HG03135 (cell line): ENCODE data around the gene LRP4.

Experiments used
- ATAC-seq: cut with Tn5 transposase; IDR thresholded peaks from one replicate; pipeline ENCODE4 v1.9.1; 2021; ENCODE audit warnings: mild to moderate bottlenecking, moderate library complexity; ENCODE audit not compliant: unreplicated experiment

Gene LRP4

GRCh38 chr11:46918788-46919513 is 601 bp upstream of the LRP4 start:
- no peak for ATAC-seq

DNA sequence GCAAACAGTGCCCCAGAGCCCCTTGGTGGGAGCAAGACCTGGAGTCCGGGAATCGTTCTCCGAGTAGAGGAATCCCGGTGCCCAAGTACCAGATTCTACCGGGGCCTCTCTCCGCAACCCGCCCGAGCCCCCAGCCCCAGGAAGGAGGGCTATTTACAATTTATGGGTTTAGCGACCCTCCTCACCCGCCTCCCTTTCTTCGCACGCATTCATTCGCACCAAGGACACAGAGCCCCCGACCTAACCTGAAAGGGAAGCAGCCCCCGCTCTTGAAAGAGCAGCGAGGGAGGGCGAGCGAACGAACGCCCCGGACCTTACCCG is 628 bp downstream of the LRP4 start:
- ATAC-seq: no peak

- ATAC-seq: no peak
Measured at GRCh38 chr11:46917109-46917761, 1.1 kb downstream of the LRP4 start.

DNA sequence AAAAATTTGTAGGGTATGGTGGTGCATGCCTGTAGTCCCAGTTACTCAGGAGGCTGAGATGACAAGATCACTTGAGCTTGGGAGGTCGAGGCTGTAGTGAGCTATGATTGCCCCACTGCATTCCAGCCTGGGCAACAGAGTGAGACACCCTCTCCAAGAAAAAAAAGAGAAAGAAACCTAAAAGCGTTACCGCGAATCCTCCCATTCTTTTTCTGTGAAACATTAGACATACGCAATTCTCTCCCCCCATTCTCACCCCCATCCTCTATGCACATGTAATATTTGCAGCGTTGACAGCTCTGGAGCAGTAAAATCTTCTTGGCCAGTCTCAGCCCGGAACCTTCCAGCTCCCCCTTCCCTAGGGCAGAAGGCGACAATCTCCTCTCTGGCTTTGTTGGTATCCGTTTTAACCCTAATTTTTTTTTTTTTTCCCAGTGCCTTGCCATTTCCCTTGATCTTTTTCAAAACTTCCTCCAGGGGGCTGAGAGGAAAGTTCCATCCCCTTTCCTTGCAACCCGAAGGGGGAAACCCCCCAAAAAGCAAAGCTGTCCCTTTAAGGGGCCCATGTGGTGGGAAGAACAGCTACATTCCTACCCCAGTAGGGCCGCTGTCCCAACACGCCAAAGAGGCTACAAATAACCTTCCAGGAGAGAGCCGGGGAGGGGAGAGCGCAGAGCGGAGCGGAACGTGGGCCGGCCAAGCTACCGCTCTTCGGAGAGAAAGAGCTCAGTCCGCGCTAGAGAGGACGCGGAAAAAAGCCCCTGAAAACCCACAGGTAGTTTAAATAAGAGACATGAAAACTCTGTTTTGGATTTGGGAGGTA is 1.9 kb downstream of the LRP4 start:
- no peak for ATAC-seq

DNA sequence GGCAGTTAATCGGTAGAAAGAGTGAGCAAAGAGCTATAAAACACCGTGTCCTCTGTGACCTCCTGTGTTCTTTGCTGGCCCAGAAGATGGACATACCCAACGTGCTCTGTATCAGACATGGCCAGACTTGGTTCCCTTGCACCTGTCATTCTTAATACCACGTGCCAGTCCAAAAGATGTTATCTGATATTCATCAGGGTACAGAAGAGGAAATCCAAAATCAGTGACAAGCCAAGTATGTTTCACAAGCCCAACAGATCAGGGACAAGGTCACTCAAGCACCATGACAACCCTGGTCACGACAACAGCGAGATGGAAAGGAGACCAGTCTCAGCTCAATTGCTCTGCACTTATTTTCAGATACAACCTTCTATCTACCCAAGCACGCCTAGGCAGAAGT is 3.4 kb downstream of the LRP4 start:
- ATAC-seq: no peak

- no peak for ATAC-seq
Measured at GRCh38 chr11:46914363-46914762, 4.0 kb downstream of the LRP4 start.

DNA sequence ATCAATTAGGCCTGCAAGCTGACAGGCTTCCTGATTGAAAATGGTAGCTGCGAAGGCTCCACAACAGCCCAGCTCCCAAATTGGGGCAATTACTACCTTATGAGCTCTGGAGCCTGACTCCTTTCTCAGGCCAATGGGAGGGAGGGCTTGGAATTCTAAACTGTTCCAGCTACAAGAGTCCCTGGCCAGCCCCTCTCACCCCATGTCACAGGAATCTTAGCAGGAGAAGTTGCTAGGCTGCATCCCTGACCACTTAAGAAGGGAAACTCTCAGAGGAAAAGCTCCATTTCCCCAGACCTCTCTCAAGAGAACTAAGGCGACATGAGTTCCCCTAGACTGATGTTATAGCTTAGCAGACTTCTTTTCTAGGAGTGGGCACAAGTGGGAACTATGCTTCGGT is 4.9 kb downstream of the LRP4 start:
- ATAC-seq: no peak

DNA sequence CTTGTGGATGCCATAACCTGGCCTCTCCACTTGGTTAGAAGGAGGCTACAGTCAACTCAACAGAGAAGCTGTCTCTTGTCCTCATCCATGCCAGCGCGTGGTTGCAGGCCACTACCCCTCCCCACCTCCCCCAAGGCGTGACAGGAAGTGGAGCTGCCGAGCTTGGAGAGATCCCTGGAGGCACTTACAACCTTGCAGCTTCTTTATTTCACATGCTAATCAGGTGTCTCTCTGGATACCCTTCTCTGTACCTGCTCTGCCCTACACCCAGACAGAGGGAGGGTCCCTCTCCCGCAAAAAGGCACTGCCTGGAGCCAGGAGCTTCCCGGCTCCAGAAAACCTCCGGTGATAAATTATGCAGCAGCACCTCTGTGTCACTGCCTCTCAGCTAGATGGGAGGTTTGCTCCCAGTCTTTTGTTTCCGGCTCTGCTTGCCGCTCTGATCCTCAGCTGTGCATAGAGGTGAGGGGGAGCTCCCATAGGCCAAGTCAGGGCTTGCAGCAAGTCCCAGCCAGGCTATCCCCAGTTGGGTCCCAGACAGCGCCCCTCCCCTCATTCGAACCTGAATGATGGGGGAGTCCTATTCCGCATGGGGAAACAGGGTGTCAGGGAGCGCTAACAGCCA is 5.7 kb downstream of the LRP4 start:
- ATAC-seq: no peak

DNA sequence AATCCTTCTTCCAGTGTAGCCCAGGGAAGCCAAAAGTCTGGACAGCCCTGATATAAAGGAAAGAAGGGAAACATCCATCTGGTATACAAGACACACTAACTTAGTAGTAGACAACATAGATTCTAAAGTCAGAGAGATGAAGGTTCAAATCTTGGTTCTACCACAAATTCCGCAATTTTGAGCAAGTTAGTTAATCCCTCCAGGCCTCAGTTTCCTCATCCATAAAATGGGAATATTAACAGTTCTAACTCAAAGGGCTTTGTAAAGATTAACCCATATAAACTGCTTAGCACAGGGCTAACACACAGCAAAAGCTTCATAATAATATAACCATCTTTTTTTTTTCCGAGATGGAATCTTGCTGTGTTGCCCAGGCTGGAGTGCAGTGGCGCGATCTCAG is 10.7 kb downstream of the LRP4 start:
- no peak for ATAC-seq

GRCh38 chr11:46906609-46907041 is 11.7 kb downstream of the LRP4 start:
- ATAC-seq: no peak

DNA sequence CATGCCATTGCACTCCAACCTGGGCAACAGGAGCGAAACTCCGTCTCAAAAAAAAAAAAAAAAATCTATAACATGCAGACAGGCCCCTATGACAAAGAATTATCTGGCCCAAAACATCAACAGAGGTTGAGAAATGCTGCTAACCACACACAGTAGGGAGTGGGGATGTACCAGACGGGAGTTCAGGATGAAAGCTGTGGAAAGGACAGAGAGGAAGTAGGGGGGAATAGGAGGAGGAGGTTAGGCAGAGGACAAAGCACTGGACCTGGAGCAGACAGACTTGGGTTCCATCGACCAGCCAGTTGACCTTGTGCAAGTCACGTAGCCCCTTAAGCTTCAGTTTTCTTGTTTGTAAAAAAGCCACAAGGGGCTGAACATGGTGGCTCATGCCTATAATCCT is 12.5 kb downstream of the LRP4 start:
- no peak for ATAC-seq

DNA sequence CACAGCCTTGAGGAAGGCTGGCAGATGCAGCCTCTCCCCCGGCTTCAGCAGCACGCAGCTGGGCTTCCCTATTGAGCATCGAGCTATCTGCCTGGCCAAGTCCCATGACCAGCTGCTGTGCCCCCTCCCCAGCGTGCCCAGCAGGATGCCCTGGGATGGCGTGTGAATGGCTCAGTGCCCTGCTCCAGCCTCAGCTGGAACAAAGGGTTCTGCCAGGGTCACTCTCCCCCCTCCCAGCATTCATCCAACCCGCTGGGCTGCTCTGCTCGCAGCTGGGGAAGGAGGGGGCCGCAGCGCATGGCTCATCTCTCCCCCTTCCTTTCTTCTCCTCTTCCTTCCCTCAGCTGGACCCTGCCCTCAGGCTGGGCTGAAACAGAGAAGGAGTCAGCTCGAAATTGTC is 14.5 kb downstream of the LRP4 start:
- no peak for ATAC-seq

DNA sequence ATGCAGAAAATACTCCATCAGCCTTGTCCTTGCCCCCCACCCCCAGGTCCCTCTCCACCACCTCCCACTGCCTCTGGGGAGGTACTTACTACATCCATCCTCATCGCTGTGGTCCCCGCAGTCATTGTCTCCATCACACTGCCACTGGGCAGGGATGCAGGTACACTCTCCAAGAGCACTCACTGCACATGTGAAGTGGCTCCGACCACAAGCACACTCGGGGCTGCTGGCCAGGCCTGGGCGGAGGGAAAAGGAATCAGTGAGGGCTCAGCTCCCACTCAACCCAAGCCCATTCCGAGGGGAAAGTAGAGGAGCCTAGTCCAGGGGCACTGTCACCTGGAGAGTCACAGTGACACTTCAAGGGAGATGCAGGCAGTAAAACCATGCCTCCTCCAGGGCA is 15.7 kb downstream of the LRP4 start:
- ATAC-seq: no peak

DNA sequence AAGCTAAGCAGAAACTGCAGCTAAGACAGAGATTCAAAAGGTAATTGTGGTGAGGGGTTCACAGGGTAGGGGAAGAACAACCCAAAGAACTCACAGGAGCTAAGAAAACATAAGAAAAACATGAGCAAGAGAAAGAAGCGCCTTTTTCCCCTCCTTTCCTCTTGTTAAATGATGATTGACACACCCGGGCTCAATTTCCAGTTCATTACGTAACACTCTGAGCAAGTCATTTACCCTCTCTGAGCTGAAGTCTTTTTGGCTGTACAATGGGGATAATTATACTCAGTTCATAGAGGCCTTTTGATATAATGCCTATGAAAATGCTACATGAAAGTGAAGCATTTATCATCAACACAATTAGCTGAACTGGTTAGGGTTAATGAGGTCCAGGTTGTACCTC is 17.2 kb downstream of the LRP4 start:
- no peak for ATAC-seq

DNA sequence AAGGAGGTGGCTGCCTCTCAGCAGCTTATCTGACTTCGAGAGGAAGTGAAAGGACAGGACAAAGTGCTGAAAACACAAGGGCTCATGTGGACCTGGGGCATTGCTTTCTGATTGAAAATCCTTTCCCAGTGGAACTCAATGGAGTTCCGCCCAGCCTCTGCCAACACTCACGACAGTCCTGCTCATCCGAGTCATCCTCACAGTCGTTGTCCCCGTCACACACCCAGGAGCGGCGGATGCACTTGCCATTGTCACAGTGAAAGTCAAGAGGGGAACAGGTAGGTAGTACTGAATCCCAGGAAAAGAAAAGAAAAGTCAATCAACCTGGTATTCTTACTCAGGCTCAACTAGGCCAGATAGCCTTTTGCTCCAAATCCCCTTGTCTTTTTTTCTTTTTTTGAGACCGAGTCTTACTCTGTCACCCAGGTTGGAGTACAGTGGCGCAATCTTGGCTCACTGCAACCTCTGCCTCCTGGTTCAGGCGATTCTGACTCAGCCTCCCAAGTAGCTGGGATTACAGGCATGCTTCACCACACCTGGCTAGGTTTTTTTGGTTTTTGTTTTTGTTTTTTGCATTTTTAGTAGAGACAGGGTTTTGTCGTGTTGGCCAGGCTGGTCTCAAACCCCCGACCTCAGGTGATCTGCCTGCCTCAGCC is 18.1 kb downstream of the LRP4 start:
- no peak for ATAC-seq

GRCh38 chr11:46899501-46900025 is 18.8 kb downstream of the LRP4 start:
- ATAC-seq: no peak

DNA sequence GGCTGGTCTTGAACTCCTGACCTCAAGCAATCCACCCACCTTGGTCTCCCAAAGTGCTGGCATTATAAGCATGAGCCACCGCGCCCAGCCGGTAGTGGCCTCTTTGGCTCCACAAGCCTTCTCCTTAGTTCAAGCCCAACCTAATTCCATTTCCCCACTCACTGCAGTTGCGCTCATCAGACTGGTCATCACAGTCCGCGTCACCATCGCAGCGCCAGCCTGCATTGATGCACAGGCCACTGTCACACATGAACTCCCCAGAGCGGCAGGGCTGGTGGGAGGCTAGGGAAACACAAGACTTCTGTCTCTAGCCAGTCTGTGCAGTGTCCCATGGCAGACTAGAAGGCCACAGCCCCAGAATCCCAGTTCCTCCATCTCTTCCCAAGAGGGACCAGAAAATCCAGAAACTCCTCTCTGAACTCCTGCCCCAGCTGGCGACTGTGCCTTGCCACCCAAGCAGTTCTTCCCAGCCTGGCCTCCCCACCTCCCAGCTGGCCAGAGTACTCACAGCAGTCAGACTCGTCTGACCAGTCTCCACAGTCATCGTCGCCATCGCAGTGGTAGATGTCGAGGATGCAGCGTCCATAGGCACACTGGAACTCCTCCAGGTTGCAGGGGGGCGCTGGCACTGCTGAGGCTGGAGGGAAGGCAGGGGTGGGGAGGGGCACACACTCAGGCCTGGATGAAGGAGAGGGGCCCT is 19.8 kb downstream of the LRP4 start:
- ATAC-seq: no peak

DNA sequence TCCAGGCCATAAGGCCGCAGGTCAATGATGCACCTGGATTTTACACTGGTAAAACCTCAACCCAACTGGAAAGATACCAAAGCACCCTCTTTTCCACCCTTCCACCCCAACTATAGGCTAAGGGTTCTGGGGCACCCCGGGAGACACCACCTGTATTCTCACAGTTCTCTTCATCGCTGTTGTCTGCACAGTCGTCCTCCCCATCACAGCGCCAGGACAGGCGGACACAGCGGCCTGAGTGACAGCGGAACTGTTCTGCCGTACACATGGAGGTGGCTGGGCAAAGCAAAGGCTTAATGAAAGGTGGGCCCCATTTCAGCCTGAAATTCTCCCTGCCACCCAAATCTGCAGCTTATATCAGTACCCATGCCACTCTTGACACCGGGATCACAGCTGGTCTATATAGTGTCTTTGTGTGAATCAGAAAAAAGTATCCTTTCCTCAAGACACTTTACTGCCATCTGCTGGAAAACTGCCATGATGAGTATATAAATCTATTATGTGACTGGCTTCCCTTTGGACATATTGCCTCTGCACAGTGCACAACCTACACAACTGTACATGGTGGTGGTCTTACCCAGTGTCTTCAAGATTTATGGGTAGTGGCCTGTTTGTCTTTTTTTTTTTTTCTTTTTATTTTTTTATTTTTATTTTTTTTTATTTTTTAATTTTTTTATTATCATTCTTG is 21.5 kb downstream of the LRP4 start:
- ATAC-seq: no peak

GRCh38 chr11:46895821-46896220 is 22.5 kb downstream of the LRP4 start:
- ATAC-seq: no peak

DNA sequence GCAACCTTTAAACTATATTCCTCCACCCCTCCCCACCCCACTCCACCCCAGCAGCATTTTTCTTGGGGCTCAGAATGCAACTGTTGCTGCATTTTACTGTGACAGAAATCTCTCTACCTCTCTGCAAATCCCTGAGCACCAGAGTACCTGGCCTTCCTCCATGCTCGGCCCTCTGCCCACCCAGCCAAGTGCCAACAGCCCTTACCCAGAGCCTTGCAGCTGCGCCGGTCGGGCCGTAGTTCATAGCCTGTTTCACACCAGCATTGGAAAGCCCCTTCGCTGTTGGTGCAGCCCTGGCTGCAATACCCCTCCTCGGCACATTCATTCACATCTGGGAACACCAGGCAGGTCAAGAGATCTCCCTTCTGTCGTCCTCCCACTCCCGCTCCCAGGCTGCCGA is 23.4 kb downstream of the LRP4 start:
- ATAC-seq: no peak
